A549 (cell line): ENCODE results near the gene CARNS1. TPM values are rescaled to one million over a fixed set of nuclear protein-coding genes. Genes with fewer than 3 reads are reported as not detected.

Source experiments
- ATAC-seq, 2 experiments: fragments of 200-7000 bp in 1 of 2; fragments of >200 bp in 1 of 2; cut with Nextera tagmentation in 1 of 2; cut with Tn5 transposase in 1 of 2; 3 replicates each; pipeline versions ENCODE4 v1.8.0 to v1.9.1; 2018 to 2020; ENCODE audit warnings: mild to moderate bottlenecking in 1 of 2, moderate library complexity in 1 of 2
- CTCF ChIA-PET: fragments of 300-600 bp; sonication (Branson Sonifier 250); formaldehyde crosslinking; extraction: SDS; loops from one replicate; lab custom pipeline; 2021; ENCODE audit warnings: antibody characterized with exemption, inconsistent platforms; lab: Yijun Ruan, JAX
- POLR2A ChIA-PET: fragments of 350-600 bp; formaldehyde crosslinking; extraction: SDS; loops from one replicate; lab custom pipeline; 2021; ENCODE audit warnings: antibody characterized with exemption, inconsistent platforms; lab: Yijun Ruan, JAX
- DNase-seq, 2 experiments: peaks; one replicate each; pipeline versions ENCODE4 v3.0.0 to v3.0.0-alpha.2; 2011 to 2016; ENCODE audit warnings: low read depth in 1 of 2, low spot score in 1 of 2
- FAIRE-seq: peaks from 2 replicates; lab custom pipeline; 2011; peaks lifted over from hg19 to GRCh38; lab: Jason Lieb, UNC
- H3K27ac ChIP-seq, 2 experiments: fragments of >200 bp; sonication (Bioruptor Twin); formaldehyde crosslinking; 3 replicates each; pipeline ENCODE4 v1.5.1; 2016 to 2017
- H3K4me1 ChIP-seq: fragments of >200 bp; sonication (Bioruptor Twin); formaldehyde crosslinking; 3 replicates; pipeline ENCODE4 v1.6.1; 2016
- H3K4me2 ChIP-seq: fragments of >200 bp; sonication (Bioruptor Twin); formaldehyde crosslinking; 3 replicates; pipeline ENCODE4 v1.6.1; 2016
- H3K4me3 ChIP-seq: fragments of >200 bp; sonication (Bioruptor Twin); formaldehyde crosslinking; 3 replicates; pipeline ENCODE4 v1.5.1; 2016
- H3K9me3 ChIP-seq: fragments of >200 bp; sonication (Bioruptor Twin); formaldehyde crosslinking; 3 replicates; pipeline ENCODE4 v1.6.1; 2016
- ATOH8 ChIP-seq: fragments of 250-450 bp; sonication (Bioruptor Pico); IDR thresholded peaks from 2 replicates; pipeline ENCODE4 v1.5.0; 2020; ENCODE audit warnings: low read depth, mild to moderate bottlenecking, moderate library complexity
- CBX8 ChIP-seq: fragments of 200-600 bp; sonication (generic); IDR thresholded peaks from 2 replicates; pipeline ENCODE4 v1.6.1; 2016
- CTCF ChIP-seq: fragments of >200 bp; sonication (Bioruptor Twin); formaldehyde crosslinking; IDR thresholded peaks from 3 replicates; pipeline ENCODE4 v1.5.1; 2016
- EHF ChIP-seq: fragments of 250-450 bp; sonication (Bioruptor Pico); IDR thresholded peaks from 2 replicates; pipeline ENCODE4 v1.5.0; 2020; ENCODE audit warnings: mild to moderate bottlenecking
- ESRRA ChIP-seq: fragments of 150-350 bp; IDR thresholded peaks from 2 replicates; pipeline ENCODE4 v1.6.1; 2014; ENCODE audit warnings: mild to moderate bottlenecking, low read length, borderline replicate concordance
- FOSL2 ChIP-seq, 2 experiments: fragments of 450-650 bp in 1 of 2; fragments of >200 bp in 1 of 2; sonication (Bioruptor Twin) in 1 of 2; formaldehyde crosslinking; IDR thresholded peaks; 2 replicates each; pipeline versions ENCODE4 v1.5.0 to v1.6.1; 2016 to 2020; ENCODE audit warnings: mild to moderate bottlenecking in 1 of 2, moderate library complexity in 1 of 2
- FOXS1 ChIP-seq: fragments of 250-450 bp; sonication (Bioruptor Pico); IDR thresholded peaks from 2 replicates; pipeline ENCODE4 v1.5.0; 2020; ENCODE audit warnings: mild to moderate bottlenecking, moderate library complexity
- GATA3 ChIP-seq: IDR thresholded peaks from 2 replicates; pipeline ENCODE4 v1.6.1; 2012; ENCODE audit warnings: borderline replicate concordance
- HEYL ChIP-seq: fragments of 250-450 bp; sonication (Bioruptor Pico); IDR thresholded peaks from 2 replicates; pipeline ENCODE4 v1.8.0; 2021; ENCODE audit warnings: mild to moderate bottlenecking, moderate library complexity
- HOXA7 ChIP-seq: fragments of 250-450 bp; sonication (Bioruptor Pico); IDR thresholded peaks from 2 replicates; pipeline ENCODE4 v1.5.0; 2020; ENCODE audit warnings: mild to moderate bottlenecking, moderate library complexity
- HOXB13 ChIP-seq: fragments of 250-450 bp; sonication (Bioruptor Pico); IDR thresholded peaks from 2 replicates; pipeline ENCODE4 v1.5.0; 2020; ENCODE audit warnings: low read depth, mild to moderate bottlenecking, moderate library complexity
- JUN ChIP-seq, 2 experiments: fragments of >200 bp; sonication (Bioruptor Twin); formaldehyde crosslinking; IDR thresholded peaks; 2 replicates in 1 of 2; 3 replicates in 1 of 2; pipeline ENCODE4 v1.6.1; 2016 to 2017
- JUNB ChIP-seq: fragments of >200 bp; sonication (Bioruptor Twin); formaldehyde crosslinking; IDR thresholded peaks from 2 replicates; pipeline ENCODE4 v1.6.1; 2016
- KDM1A ChIP-seq: fragments of 200-600 bp; sonication (generic); IDR thresholded peaks from 2 replicates; pipeline ENCODE4 v1.6.1; 2016; ENCODE audit warnings: low read depth, mild to moderate bottlenecking
- MAX ChIP-seq: IDR thresholded peaks from 2 replicates; pipeline ENCODE4 v1.6.1; 2012
- MAZ ChIP-seq: fragments of 150-350 bp; IDR thresholded peaks from 2 replicates; pipeline ENCODE4 v1.6.1; 2014; ENCODE audit warnings: antibody characterized with exemption, low read depth, low read length, borderline replicate concordance
- MYC ChIP-seq: IDR thresholded peaks from 2 replicates; pipeline ENCODE4 v1.6.1; 2012; ENCODE audit warnings: mild to moderate bottlenecking, inconsistent platforms, low read length, improper control_type of control experiment, borderline replicate concordance
- NFE2L2 ChIP-seq: fragments of 150-350 bp; conservative IDR thresholded peaks from 2 replicates; pipeline ENCODE4 v1.6.1; 2014; ENCODE audit warnings: low read length
- PBX3 ChIP-seq: IDR thresholded peaks from 2 replicates; pipeline ENCODE4 v1.6.1; 2012
- POLR2A ChIP-seq: IDR thresholded peaks from 2 replicates; pipeline ENCODE4 v1.6.1; 2012; ENCODE audit warnings: mild to moderate bottlenecking, low read length
- RCOR1 ChIP-seq: fragments of 150-350 bp; IDR thresholded peaks from 2 replicates; pipeline ENCODE4 v1.6.1; 2014; ENCODE audit warnings: antibody characterized with exemption, low read length, low read depth
- REST ChIP-seq: fragments of 200-600 bp; sonication (generic); IDR thresholded peaks from 2 replicates; pipeline ENCODE4 v1.6.1; 2016; ENCODE audit warnings: antibody characterized with exemption, mild to moderate bottlenecking, moderate library complexity
- SMC3 ChIP-seq: fragments of >200 bp; sonication (Bioruptor Twin); formaldehyde crosslinking; IDR thresholded peaks from 3 replicates; pipeline ENCODE4 v1.6.1; 2018; ENCODE audit warnings: inconsistent platforms
- TP53 ChIP-seq: fragments of 250-450 bp; sonication (Bioruptor Pico); IDR thresholded peaks from 2 replicates; pipeline ENCODE4 v1.5.0; 2021; ENCODE audit warnings: mild to moderate bottlenecking, moderate library complexity
- WGBS: methylation state at CpG from one replicate; pipeline ENCODE4 v1.1.6; 2017; ENCODE audit errors: missing lambda C conversion rate; 5-methylcytosine and 5-hydroxymethylcytosine counted together
- polyA plus RNA-seq, 4 experiments: library from polyadenylated mRNA; depleted of rRNA in 3 of 4; stranded (reverse); fragments of >200 nt; fragmentation: RNase III in 1 of 4; extraction: RNeasy Plus Mini Kit Qiagen cat#74134 plus additional on column Dnase treatment in 1 of 4; gene quantifications; 2 replicates in 3 of 4; 3 replicates in 1 of 4; pipeline ENCODE4 v1.2.3, GENCODE V29; 2011 to 2017

The CARNS1 gene
- polyA plus RNA-seq, 2 of the 4 experiments (the other 2 are of a cell fraction): 0.08 to 0.10 TPM

GRCh38 chr11:67470337-67471002 lies 55.0 kb downstream of the CARNS1 start:
- DNase-seq (no peak), FAIRE-seq (no peak), ATAC-seq (no peak)
- H3K4me3 ChIP-seq: no peak overlapping the region
- POLR2A ChIA-PET: no interaction called here
- no peak for TF ChIP-seq HEYL (CRISPR knock-in tag)
- TF ChIP-seq SMC3: no peak
- no peak for TF ChIP-seq KDM1A
- TF ChIP-seq HOXA7: no peak
- TF ChIP-seq TP53 (CRISPR knock-in tag): no peak
- TF ChIP-seq ATOH8 (CRISPR knock-in tag): no peak
- TF ChIP-seq CTCF: no peak
- no peak for TF ChIP-seq POLR2A
- TF ChIP-seq RCOR1: no peak
- no peak for TF ChIP-seq REST
- TF ChIP-seq ESRRA: no peak
- no peak for TF ChIP-seq GATA3
- no peak for TF ChIP-seq HOXB13 (CRISPR knock-in tag)
- no peak for TF ChIP-seq MYC
- no peak for TF ChIP-seq PBX3
- no peak for TF ChIP-seq JUNB
- TF ChIP-seq MAZ: no peak
- no peak for TF ChIP-seq FOSL2 (IDR thresholded peaks at IDR 0.05)
- no peak for TF ChIP-seq FOSL2 (CRISPR knock-in tag; IDR thresholded peaks at IDR 0.05)
- H3K4me2 ChIP-seq: no peak overlapping the region
- H3K4me1 ChIP-seq: peaks cover 22% of the 10 kb centered on the region
- H3K27ac ChIP-seq: no peak overlapping the region
- no peaks in the 10 kb centered on the region for H3K9me3 ChIP-seq
- WGBS: 81% methylated on average over 8 of the region's 8 CpGs
- CTCF ChIA-PET: interaction anchor here (0.9 to 5.4 kb wide), 10 partner anchors 10 to 119 kb away, joined by 3 to 22 read pairs (median 6); partner anchors contain the start of gene PPP1CA

GRCh38 chr11:67472882-67473281 lies 57.4 kb downstream of the CARNS1 start:
- ChIA-PET CTCF (interaction anchor here (0.6 to 0.9 kb wide), 2 partner anchors 72 to 89 kb away, joined by 3 read pairs; no protein-coding TSS in a partner anchor), POLR2A (no interaction called here)
- ATAC-seq (no peak), DNase-seq (no peak), FAIRE-seq (no peak)
- TF ChIP-seq EHF (CRISPR knock-in tag) (no peak), MAX (no peak), ESRRA (no peak), JUN (IDR thresholded peaks at IDR 0.05) (no peak), NFE2L2 (no peak), JUNB (no peak), FOXS1 (no peak), CBX8 (no peak), HOXA7 (no peak), ATOH8 (CRISPR knock-in tag) (no peak)
- no peak overlapping the region for H3K27ac ChIP-seq
- 86% methylated on average over 7 of the region's 7 CpGs for whole genome bisulfite sequencing
- no peak overlapping the region for H3K4me3 ChIP-seq
- H3K4me1 ChIP-seq: peaks cover 9% of the 10 kb centered on the region
- H3K4me2 ChIP-seq: no peak overlapping the region
- H3K9me3 ChIP-seq: no peaks in the 10 kb centered on the region
